ENCODE data around the gene GRID1. TPM values are rescaled to one million over a fixed set of nuclear protein-coding genes. Genes with fewer than 3 reads are reported as not detected.

Gene GRID1
- total RNA-seq, 1 experiment from 2014 or later: 0.37 TPM

- TF ChIP-seq ATF6 (CRISPR knock-in tag; IDR thresholded peaks at IDR 0.05): no peak
- TF ChIP-seq, protein P1, sequence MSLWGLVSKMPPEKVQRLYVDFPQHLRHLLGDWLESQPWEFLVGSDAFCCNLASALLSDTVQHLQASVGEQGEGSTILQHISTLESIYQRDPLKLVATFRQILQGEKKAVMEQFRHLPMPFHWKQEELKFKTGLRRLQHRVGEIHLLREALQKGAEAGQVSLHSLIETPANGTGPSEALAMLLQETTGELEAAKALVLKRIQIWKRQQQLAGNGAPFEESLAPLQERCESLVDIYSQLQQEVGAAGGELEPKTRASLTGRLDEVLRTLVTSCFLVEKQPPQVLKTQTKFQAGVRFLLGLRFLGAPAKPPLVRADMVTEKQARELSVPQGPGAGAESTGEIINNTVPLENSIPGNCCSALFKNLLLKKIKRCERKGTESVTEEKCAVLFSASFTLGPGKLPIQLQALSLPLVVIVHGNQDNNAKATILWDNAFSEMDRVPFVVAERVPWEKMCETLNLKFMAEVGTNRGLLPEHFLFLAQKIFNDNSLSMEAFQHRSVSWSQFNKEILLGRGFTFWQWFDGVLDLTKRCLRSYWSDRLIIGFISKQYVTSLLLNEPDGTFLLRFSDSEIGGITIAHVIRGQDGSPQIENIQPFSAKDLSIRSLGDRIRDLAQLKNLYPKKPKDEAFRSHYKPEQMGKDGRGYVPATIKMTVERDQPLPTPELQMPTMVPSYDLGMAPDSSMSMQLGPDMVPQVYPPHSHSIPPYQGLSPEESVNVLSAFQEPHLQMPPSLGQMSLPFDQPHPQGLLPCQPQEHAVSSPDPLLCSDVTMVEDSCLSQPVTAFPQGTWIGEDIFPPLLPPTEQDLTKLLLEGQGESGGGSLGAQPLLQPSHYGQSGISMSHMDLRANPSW (CRISPR knock-in tag; conservative IDR thresholded peaks at IDR 0.05; ENCODE audit: low read depth): no peak
- TF ChIP-seq, protein P2, sequence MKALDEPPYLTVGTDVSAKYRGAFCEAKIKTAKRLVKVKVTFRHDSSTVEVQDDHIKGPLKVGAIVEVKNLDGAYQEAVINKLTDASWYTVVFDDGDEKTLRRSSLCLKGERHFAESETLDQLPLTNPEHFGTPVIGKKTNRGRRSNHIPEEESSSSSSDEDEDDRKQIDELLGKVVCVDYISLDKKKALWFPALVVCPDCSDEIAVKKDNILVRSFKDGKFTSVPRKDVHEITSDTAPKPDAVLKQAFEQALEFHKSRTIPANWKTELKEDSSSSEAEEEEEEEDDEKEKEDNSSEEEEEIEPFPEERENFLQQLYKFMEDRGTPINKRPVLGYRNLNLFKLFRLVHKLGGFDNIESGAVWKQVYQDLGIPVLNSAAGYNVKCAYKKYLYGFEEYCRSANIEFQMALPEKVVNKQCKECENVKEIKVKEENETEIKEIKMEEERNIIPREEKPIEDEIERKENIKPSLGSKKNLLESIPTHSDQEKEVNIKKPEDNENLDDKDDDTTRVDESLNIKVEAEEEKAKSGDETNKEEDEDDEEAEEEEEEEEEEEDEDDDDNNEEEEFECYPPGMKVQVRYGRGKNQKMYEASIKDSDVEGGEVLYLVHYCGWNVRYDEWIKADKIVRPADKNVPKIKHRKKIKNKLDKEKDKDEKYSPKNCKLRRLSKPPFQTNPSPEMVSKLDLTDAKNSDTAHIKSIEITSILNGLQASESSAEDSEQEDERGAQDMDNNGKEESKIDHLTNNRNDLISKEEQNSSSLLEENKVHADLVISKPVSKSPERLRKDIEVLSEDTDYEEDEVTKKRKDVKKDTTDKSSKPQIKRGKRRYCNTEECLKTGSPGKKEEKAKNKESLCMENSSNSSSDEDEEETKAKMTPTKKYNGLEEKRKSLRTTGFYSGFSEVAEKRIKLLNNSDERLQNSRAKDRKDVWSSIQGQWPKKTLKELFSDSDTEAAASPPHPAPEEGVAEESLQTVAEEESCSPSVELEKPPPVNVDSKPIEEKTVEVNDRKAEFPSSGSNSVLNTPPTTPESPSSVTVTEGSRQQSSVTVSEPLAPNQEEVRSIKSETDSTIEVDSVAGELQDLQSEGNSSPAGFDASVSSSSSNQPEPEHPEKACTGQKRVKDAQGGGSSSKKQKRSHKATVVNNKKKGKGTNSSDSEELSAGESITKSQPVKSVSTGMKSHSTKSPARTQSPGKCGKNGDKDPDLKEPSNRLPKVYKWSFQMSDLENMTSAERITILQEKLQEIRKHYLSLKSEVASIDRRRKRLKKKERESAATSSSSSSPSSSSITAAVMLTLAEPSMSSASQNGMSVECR (CRISPR knock-in tag; IDR thresholded peaks at IDR 0.05; ENCODE audit: borderline replicate concordance): no peak; the same call in 1 of the 2 replicates
- no peak for TF ChIP-seq JAZF1 (CRISPR knock-in tag; IDR thresholded peaks at IDR 0.05)
- no peak for TF ChIP-seq NFE2L1 (CRISPR knock-in tag; IDR thresholded peaks at IDR 0.05)
- no peak for TF ChIP-seq PRDM15 (CRISPR knock-in tag; IDR thresholded peaks at IDR 0.05)
- TF ChIP-seq NR1H2 (CRISPR knock-in tag; IDR thresholded peaks at IDR 0.05): no peak
- TF ChIP-seq FOXK1 (CRISPR knock-in tag; IDR thresholded peaks at IDR 0.05): peak; percentile 61
- TF ChIP-seq TP53 (CRISPR knock-in tag; IDR thresholded peaks at IDR 0.05): no peak
- TF ChIP-seq ELF4 (CRISPR knock-in tag; IDR thresholded peaks at IDR 0.05; ENCODE audit: low read depth): no peak
- TF ChIP-seq GABPB1 (CRISPR knock-in tag; IDR thresholded peaks at IDR 0.05): peak; percentile 59
- peak; percentile 87; the same call in 1 of the 2 replicates for TF ChIP-seq ETV6 (CRISPR knock-in tag; IDR thresholded peaks at IDR 0.05)
- no peak for TF ChIP-seq NR3C1 (CRISPR knock-in tag; conservative IDR thresholded peaks at IDR 0.05; ENCODE audit: low read depth)
- TF ChIP-seq FOXP1 (CRISPR knock-in tag; IDR thresholded peaks at IDR 0.05; ENCODE audit: borderline replicate concordance): no peak
- TF ChIP-seq ZNF138 (CRISPR knock-in tag; conservative IDR thresholded peaks at IDR 0.05): no peak
- TF ChIP-seq JUN (CRISPR knock-in tag; IDR thresholded peaks at IDR 0.05): peak; percentile 35; the same call in 1 of the 2 replicates
- no peak for TF ChIP-seq HMGA2 (CRISPR knock-in tag; IDR thresholded peaks at IDR 0.05)
- TF ChIP-seq CREB1 (CRISPR knock-in tag; IDR thresholded peaks at IDR 0.05): no peak
- TF ChIP-seq, protein P3, sequence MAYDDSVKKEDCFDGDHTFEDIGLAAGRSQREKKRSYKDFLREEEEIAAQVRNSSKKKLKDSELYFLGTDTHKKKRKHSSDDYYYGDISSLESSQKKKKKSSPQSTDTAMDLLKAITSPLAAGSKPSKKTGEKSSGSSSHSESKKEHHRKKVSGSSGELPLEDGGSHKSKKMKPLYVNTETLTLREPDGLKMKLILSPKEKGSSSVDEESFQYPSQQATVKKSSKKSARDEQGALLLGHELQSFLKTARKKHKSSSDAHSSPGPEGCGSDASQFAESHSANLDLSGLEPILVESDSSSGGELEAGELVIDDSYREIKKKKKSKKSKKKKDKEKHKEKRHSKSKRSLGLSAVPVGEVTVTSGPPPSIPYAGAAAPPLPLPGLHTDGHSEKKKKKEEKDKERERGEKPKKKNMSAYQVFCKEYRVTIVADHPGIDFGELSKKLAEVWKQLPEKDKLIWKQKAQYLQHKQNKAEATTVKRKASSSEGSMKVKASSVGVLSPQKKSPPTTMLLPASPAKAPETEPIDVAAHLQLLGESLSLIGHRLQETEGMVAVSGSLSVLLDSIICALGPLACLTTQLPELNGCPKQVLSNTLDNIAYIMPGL (CRISPR knock-in tag; IDR thresholded peaks at IDR 0.05): peak; percentile 97
- TF ChIP-seq FOXJ3 (CRISPR knock-in tag; IDR thresholded peaks at IDR 0.05; ENCODE audit: borderline replicate concordance): no peak
- no peak for TF ChIP-seq ATF1 (CRISPR knock-in tag; IDR thresholded peaks at IDR 0.05)
- TF ChIP-seq, protein P4, sequence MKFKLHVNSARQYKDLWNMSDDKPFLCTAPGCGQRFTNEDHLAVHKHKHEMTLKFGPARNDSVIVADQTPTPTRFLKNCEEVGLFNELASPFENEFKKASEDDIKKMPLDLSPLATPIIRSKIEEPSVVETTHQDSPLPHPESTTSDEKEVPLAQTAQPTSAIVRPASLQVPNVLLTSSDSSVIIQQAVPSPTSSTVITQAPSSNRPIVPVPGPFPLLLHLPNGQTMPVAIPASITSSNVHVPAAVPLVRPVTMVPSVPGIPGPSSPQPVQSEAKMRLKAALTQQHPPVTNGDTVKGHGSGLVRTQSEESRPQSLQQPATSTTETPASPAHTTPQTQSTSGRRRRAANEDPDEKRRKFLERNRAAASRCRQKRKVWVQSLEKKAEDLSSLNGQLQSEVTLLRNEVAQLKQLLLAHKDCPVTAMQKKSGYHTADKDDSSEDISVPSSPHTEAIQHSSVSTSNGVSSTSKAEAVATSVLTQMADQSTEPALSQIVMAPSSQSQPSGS (CRISPR knock-in tag; IDR thresholded peaks at IDR 0.05; ENCODE audit: borderline replicate concordance, low read depth): no peak
- TF ChIP-seq ZNF396 (CRISPR knock-in tag; IDR thresholded peaks at IDR 0.05; ENCODE audit: borderline replicate concordance): no peak
These were observed 33.5 kb upstream of the GRID1 start (continued) for GRCh38 chr10:86399879-86400704.

All from WTC11 (cell line).